K562 (cell line): ENCODE results near the gene YPEL5. TPM values are rescaled to one million over a fixed set of nuclear protein-coding genes. Genes with fewer than 3 reads are reported as not detected.

ENCODE experiments used
- HNRNPL ChIP-seq: fragments of 200-400 bp; formaldehyde crosslinking; IDR thresholded peaks from 2 replicates; pipeline ENCODE4 v1.6.1; 2017; ENCODE audit warnings: low read depth, mild to moderate bottlenecking, low read length
- MLLT1 ChIP-seq, 2 experiments: fragments of 450-650 bp; IDR thresholded peaks; 2 replicates each; pipeline ENCODE4 v1.6.1; 2016
- NFE2 ChIP-seq: IDR thresholded peaks from 2 replicates; pipeline ENCODE4 v1.6.1; 2014; ENCODE audit warnings: antibody characterized with exemption, low read depth
- POLR2AphosphoS2 ChIP-seq: IDR thresholded peaks from 2 replicates; pipeline ENCODE4 v1.6.1; 2012; ENCODE audit warnings: low read length, improper control_type of control experiment
- SP2 ChIP-seq: IDR thresholded peaks from 2 replicates; pipeline ENCODE4 v1.6.1; 2011; ENCODE audit warnings: mild to moderate bottlenecking, low read depth, low read length, moderate library complexity; ENCODE audit not compliant: poor library complexity, severe bottlenecking; ENCODE audit errors: extremely low read depth
- ZFP36 ChIP-seq: fragments of 150-350 bp; IDR thresholded peaks from 2 replicates; pipeline ENCODE4 v1.6.1; 2018; ENCODE audit warnings: low read length, low read depth; ENCODE audit not compliant: partially characterized antibody
- polyA plus RNA-seq, 8 experiments: library from polyadenylated mRNA; depleted of rRNA in 4 of 8; stranded (reverse) in 5 of 8; unstranded in 3 of 8; fragments of >200 nt; fragmentation: Nextera tagmentation in 2 of 8; fragmentation: Illumina TruSeq in 1 of 8; extraction: Ambion mirVana in 2 of 8; extraction: Trizol in 1 of 8; gene quantifications; 2 replicates each; pipeline versions ENCODE4 v1.2.1 to v1.2.3, GENCODE V29; 2011 to 2014; ENCODE audit warnings: inconsistent platforms in 1 of 8, missing spikeins in 1 of 8
- total RNA-seq, 7 experiments: library from RNA; depleted of rRNA in 6 of 7; stranded (reverse); fragments of >200 nt in 6 of 7; fragmentation: Illumina TruSeq in 2 of 7; extraction: Trizol in 2 of 7; gene quantifications; 2 replicates each; pipeline versions ENCODE4 v1.2.1 to v1.2.3, GENCODE V29; 2011 to 2021; ENCODE audit warnings: low replicate concordance in 1 of 7
- TF ChIP-seq, protein P1 (sequence below): fragments of 450-650 bp; IDR thresholded peaks from 2 replicates; pipeline ENCODE4 v1.6.1; 2018; ENCODE audit warnings: mild to moderate bottlenecking, low read depth; ENCODE audit not compliant: partially characterized antibody
- TF ChIP-seq, protein P2 (sequence below): fragments of 250-450 bp; sonication (Bioruptor Pico); IDR thresholded peaks from 2 replicates; pipeline ENCODE4 v1.4.0; 2020; ENCODE audit warnings: mild to moderate bottlenecking, moderate library complexity

Gene YPEL5
- total and polyA plus RNA-seq, 9 of the 15 experiments (the other 6 are each of a cell fraction or from before 2014, with no cell fraction given), result 5.4 to 34.4 (median 12.3) TPM

DNA sequence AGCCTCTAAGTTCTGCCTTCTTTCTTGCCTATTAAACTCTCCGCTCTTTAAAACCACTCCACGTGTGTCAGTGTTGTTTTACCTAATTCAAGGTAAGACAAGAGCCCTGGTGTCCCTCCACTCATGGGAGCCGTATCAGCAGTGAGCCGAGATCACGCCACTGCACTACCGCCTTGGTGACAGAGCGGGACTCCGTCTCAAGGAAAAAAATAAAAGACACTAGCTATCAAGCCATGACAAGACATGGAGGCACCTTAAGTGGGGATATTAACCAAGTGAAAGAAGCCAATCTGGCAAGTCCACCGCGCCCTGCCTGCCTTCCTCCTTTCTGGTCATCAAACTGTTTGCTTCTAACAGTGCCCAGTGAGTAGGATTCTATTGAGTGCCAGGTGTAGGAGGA is 44.3 kb downstream of the YPEL5 start (continued):
- TF ChIP-seq SP2 (no peak), NFE2 (no peak), HNRNPL (no peak), MLLT1 (IDR thresholded peaks at IDR 0.05) (0 out of 4 replicates have a peak, but pooled peaks of 1 of the 2 experiments have one; percentile 7), ZFP36 (no peak), POLR2AphosphoS2 (no peak)
- TF ChIP-seq, protein P1, sequence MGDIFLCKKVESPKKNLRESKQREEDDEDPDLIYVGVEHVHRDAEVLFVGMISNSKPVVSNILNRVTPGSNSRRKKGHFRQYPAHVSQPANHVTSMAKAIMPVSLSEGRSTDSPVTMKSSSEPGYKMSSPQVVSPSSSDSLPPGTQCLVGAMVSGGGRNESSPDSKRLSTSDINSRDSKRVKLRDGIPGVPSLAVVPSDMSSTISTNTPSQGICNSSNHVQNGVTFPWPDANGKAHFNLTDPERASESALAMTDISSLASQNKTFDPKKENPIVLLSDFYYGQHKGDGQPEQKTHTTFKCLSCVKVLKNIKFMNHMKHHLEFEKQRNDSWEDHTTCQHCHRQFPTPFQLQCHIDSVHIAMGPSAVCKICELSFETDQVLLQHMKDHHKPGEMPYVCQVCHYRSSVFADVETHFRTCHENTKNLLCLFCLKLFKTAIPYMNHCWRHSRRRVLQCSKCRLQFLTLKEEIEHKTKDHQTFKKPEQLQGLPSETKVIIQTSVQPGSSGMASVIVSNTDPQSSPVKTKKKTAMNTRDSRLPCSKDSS, result no peak
- TF ChIP-seq, protein P2, sequence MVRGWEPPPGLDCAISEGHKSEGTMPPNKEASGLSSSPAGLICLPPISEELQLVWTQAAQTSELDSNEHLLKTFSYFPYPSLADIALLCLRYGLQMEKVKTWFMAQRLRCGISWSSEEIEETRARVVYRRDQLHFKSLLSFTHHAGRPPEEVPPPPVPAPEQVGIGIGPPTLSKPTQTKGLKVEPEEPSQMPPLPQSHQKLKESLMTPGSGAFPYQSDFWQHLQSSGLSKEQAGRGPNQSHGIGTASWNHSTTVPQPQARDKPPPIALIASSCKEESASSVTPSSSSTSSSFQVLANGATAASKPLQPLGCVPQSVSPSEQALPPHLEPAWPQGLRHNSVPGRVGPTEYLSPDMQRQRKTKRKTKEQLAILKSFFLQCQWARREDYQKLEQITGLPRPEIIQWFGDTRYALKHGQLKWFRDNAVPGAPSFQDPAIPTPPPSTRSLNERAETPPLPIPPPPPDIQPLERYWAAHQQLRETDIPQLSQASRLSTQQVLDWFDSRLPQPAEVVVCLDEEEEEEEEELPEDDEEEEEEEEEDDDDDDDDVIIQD (CRISPR knock-in tag), result no peak
